ENCODE results near the gene CCNDBP1. TPM values are rescaled to one million over a fixed set of nuclear protein-coding genes. Genes with fewer than 3 reads are reported as not detected.

The CCNDBP1 gene
- total RNA-seq, 1 donor from 2014 or later, result 86.8 TPM

GRCh38 chr15:43238671-43239131, 53.5 kb downstream of the CCNDBP1 start:
- no peak for DNase-seq
- Mint-ChIP-seq H3K9me3 (ENCODE audit: unreplicated experiment) (peaks cover 3% of the 10 kb centered on the region), H3K4me3 (ENCODE audit: unreplicated experiment) (no peak overlapping the region), H3K27ac (ENCODE audit: unreplicated experiment) (no peak overlapping the region), H3K4me1 (ENCODE audit: low read depth, unreplicated experiment) (peaks cover 1% of the 10 kb centered on the region), H3K27me3 (ENCODE audit: unreplicated experiment) (peaks cover 3% of the 10 kb centered on the region), H3K36me3 (ENCODE audit: unreplicated experiment) (no peaks in the 10 kb centered on the region)
- no peak for TF ChIP-seq CTCF (IDR thresholded peaks at IDR 0.05; ENCODE audit: partially characterized antibody, unreplicated experiment)

GRCh38 chr15:43239732-43240491, 54.7 kb downstream of the CCNDBP1 start:
- TF ChIP-seq CTCF (IDR thresholded peaks at IDR 0.05; ENCODE audit: partially characterized antibody, unreplicated experiment), result no peak
- Mint-ChIP-seq H3K9me3 (ENCODE audit: unreplicated experiment) (peaks cover 3% of the 10 kb centered on the region), H3K4me1 (ENCODE audit: low read depth, unreplicated experiment) (peaks cover 1% of the 10 kb centered on the region), H3K36me3 (ENCODE audit: unreplicated experiment) (no peaks in the 10 kb centered on the region), H3K27me3 (ENCODE audit: unreplicated experiment) (peaks cover 3% of the 10 kb centered on the region), H3K27ac (ENCODE audit: unreplicated experiment) (no peak overlapping the region), H3K4me3 (ENCODE audit: unreplicated experiment) (no peak overlapping the region)
- no peak for DNase-seq

GRCh38 chr15:43241100-43241499, 55.9 kb downstream of the CCNDBP1 start:
- H3K27ac Mint-ChIP-seq (ENCODE audit: unreplicated experiment), result no peak overlapping the region
- no peak for TF ChIP-seq CTCF (IDR thresholded peaks at IDR 0.05; ENCODE audit: partially characterized antibody, unreplicated experiment)
- no peak for DNase-seq
- no peaks in the 10 kb centered on the region for H3K36me3 Mint-ChIP-seq (ENCODE audit: unreplicated experiment)
- H3K4me3 Mint-ChIP-seq (ENCODE audit: unreplicated experiment), result no peak overlapping the region
- peaks cover 3% of the 10 kb centered on the region for H3K9me3 Mint-ChIP-seq (ENCODE audit: unreplicated experiment)
- peaks cover 3% of the 10 kb centered on the region for H3K27me3 Mint-ChIP-seq (ENCODE audit: unreplicated experiment)
- peaks cover 1% of the 10 kb centered on the region for H3K4me1 Mint-ChIP-seq (ENCODE audit: low read depth, unreplicated experiment)

- H3K36me3 Mint-ChIP-seq (ENCODE audit: unreplicated experiment), result no peaks in the 10 kb centered on the region
- H3K4me1 Mint-ChIP-seq (ENCODE audit: low read depth, unreplicated experiment), result peaks cover 1% of the 10 kb centered on the region
- no peak overlapping the region for H3K27ac Mint-ChIP-seq (ENCODE audit: unreplicated experiment)
- H3K27me3 Mint-ChIP-seq (ENCODE audit: unreplicated experiment), result peaks cover 3% of the 10 kb centered on the region
- no peak for DNase-seq
- TF ChIP-seq CTCF (IDR thresholded peaks at IDR 0.05; ENCODE audit: partially characterized antibody, unreplicated experiment), result no peak
- H3K9me3 Mint-ChIP-seq (ENCODE audit: unreplicated experiment), result peaks cover 3% of the 10 kb centered on the region
- H3K4me3 Mint-ChIP-seq (ENCODE audit: unreplicated experiment), result no peak overlapping the region
These were observed 57.4 kb downstream of the CCNDBP1 start for GRCh38 chr15:43242616-43243015.

GRCh38 chr15:43243020-43243645, 57.9 kb downstream of the CCNDBP1 start:
- H3K27me3 Mint-ChIP-seq (ENCODE audit: unreplicated experiment), result no peaks in the 10 kb centered on the region
- no peak overlapping the region for H3K4me3 Mint-ChIP-seq (ENCODE audit: unreplicated experiment)
- DNase-seq, result no peak
- H3K4me1 Mint-ChIP-seq (ENCODE audit: low read depth, unreplicated experiment), result peaks cover 1% of the 10 kb centered on the region
- H3K36me3 Mint-ChIP-seq (ENCODE audit: unreplicated experiment), result no peaks in the 10 kb centered on the region
- H3K27ac Mint-ChIP-seq (ENCODE audit: unreplicated experiment), result no peak overlapping the region
- H3K9me3 Mint-ChIP-seq (ENCODE audit: unreplicated experiment), result peaks cover 2% of the 10 kb centered on the region
- no peak for TF ChIP-seq CTCF (IDR thresholded peaks at IDR 0.05; ENCODE audit: partially characterized antibody, unreplicated experiment)
